Measurements from ENCODE around the gene CDC25B. TPM values are rescaled to one million over a fixed set of nuclear protein-coding genes. Genes with fewer than 3 reads are reported as not detected.
A peak's percentile ranks its signal among the peaks of the same experiment; 100 is the strongest.

The CDC25B gene
- polyA plus RNA-seq, 1 experiment = 58.9 TPM

DNA sequence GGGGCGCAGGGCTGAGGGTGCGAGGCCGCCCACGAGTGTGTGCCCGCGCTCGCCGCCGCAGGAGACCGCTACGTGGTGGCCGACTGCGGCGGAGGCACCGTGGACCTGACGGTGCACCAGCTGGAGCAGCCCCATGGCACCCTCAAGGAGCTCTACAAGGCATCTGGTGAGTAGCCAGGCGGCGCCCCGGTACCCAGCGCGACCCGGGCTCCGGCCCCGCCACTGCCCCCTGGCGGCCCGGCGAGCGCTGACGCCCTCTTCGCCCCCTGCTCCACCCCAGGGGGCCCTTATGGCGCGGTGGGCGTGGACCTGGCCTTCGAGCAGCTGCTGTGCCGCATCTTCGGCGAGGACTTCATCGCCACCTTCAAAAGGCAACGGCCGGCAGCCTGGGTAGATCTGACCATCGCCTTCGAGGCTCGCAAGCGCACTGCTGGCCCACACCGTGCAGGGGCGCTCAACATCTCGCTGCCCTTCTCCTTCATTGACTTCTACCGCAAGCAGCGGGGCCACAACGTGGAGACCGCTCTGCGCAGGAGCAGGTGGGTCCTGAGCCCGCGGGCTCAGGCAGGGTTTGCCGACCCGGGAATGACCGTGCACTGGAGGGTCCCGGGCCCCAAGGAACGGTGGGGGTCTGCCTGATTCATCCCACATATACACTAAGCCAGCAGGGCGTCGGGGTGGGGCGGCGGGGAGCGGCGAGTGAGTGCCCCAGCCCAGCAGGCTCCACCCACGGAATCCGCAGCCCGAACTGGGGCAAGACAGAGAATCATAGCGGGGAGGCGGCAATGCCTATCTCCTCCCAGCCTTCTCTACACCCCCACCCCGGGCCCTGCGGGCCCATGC is 46.2 kb upstream of the CDC25B start:
- Histone ChIP-seq H3K27me3 (ENCODE audit: control insufficient read depth, insufficient read depth, low read length) (no peaks in the 10 kb centered on the region), H3K9me3 (ENCODE audit: control insufficient read depth, insufficient read depth, low read length) (peaks cover 11% of the 10 kb centered on the region; the same call in 1 of the 2 replicates), H3K27ac (ENCODE audit: low read depth, low read length) (no peak overlapping the region), H3K4me3 (ENCODE audit: low read depth, low read length) (no peak overlapping the region)
- no peak for DNase-seq (ENCODE audit: low read depth, low spot score)
- TF ChIP-seq, protein P1, sequence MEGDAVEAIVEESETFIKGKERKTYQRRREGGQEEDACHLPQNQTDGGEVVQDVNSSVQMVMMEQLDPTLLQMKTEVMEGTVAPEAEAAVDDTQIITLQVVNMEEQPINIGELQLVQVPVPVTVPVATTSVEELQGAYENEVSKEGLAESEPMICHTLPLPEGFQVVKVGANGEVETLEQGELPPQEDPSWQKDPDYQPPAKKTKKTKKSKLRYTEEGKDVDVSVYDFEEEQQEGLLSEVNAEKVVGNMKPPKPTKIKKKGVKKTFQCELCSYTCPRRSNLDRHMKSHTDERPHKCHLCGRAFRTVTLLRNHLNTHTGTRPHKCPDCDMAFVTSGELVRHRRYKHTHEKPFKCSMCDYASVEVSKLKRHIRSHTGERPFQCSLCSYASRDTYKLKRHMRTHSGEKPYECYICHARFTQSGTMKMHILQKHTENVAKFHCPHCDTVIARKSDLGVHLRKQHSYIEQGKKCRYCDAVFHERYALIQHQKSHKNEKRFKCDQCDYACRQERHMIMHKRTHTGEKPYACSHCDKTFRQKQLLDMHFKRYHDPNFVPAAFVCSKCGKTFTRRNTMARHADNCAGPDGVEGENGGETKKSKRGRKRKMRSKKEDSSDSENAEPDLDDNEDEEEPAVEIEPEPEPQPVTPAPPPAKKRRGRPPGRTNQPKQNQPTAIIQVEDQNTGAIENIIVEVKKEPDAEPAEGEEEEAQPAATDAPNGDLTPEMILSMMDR (IDR thresholded peaks at IDR 0.05; ENCODE audit: low read depth, low read length) = peak; percentile 22
- POLR2A ChIA-PET = no interaction called here
- CTCF ChIA-PET = interaction anchor here (0.6 to 1.6 kb wide), 5 partner anchors 11 to 72 kb away, joined by 3 to 5 read pairs (median 4); partner anchors contain the start of gene AP5S1

- Histone ChIP-seq H3K9me3 (ENCODE audit: control insufficient read depth, insufficient read depth, low read length) (peaks cover 4% of the 10 kb centered on the region; the same call in 1 of the 2 replicates), H3K4me3 (ENCODE audit: low read depth, low read length) (no peak overlapping the region), H3K27me3 (ENCODE audit: control insufficient read depth, insufficient read depth, low read length) (no peaks in the 10 kb centered on the region), H3K27ac (ENCODE audit: low read depth, low read length) (no peak overlapping the region)
- ChIA-PET POLR2A (no interaction called here), CTCF (interaction anchor here (0.9 to 1.6 kb wide), 7 partner anchors 14 to 104 kb away, joined by 3 to 5 read pairs (median 4); no protein-coding TSS in a partner anchor)
- TF ChIP-seq, protein P1 (IDR thresholded peaks at IDR 0.05; ENCODE audit: low read depth, low read length) = no peak
- DNase-seq (ENCODE audit: low read depth, low spot score) = no peak
Observed at GRCh38 chr20:3751305-3751674, 44.8 kb upstream of the CDC25B start.

DNA sequence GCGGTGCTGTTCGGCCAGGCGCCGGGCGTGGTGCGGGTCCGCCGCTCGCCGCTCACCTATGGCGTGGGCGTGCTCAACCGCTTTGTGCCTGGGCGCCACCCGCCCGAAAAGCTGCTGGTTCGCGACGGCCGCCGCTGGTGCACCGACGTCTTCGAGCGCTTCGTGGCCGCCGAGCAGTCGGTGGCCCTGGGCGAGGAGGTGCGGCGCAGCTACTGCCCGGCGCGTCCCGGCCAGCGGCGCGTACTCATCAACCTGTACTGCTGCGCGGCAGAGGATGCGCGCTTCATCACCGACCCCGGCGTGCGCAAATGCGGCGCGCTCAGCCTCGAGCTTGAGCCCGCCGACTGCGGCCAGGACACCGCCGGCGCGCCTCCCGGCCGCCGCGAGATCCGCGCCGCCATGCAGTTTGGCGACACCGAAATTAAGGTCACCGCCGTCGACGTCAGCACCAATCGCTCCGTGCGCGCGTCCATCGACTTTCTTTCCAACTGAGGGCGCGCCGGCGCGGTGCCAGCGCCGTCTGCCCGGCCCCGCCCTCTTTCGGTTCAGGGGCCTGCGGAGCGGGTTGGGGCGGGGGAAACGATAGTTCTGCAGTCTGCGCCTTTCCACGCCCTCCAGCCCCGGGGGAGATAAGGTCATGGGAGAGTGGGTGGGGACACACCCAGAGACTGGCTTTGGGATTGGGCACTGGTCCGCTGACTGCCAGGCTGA is 44.3 kb upstream of the CDC25B start:
- Histone ChIP-seq H3K4me3 (ENCODE audit: low read depth, low read length) (no peak overlapping the region), H3K9me3 (ENCODE audit: control insufficient read depth, insufficient read depth, low read length) (peaks cover 4% of the 10 kb centered on the region; the same call in 1 of the 2 replicates), H3K27me3 (ENCODE audit: control insufficient read depth, insufficient read depth, low read length) (no peaks in the 10 kb centered on the region), H3K27ac (ENCODE audit: low read depth, low read length) (no peak overlapping the region)
- TF ChIP-seq, protein P1 (IDR thresholded peaks at IDR 0.05; ENCODE audit: low read depth, low read length) = no peak
- ChIA-PET POLR2A (interaction anchor here (1.4 kb wide), 1 partner anchor 16 kb away, joined by 3 read pairs; the partner anchor contains the start of gene ADISSP), CTCF (interaction anchor here (1.0 to 1.5 kb wide), 8 partner anchors 10 to 104 kb away, joined by 3 to 7 read pairs (median 4); no protein-coding TSS in a partner anchor)
- no peak for DNase-seq (ENCODE audit: low read depth, low spot score)

DNA sequence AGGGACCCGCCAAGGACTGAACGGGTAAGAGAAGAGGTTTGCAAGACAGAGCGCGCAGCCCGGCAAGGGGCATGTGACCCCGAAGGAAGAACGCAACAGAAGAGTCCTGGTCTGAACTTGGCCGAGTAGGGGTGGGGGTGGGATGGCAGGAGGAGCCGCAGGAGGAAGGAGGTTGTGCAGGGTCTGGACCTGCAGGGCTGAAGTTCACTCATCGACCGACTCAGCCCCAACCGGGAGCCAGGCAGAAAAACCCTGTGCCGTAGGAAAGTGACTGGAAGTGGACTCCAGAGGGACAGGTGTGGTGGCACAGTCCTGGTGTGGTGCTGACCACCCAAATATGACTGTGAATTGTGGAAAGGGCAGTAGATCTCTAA is 43.7 kb upstream of the CDC25B start:
- Histone ChIP-seq H3K9me3 (ENCODE audit: control insufficient read depth, insufficient read depth, low read length) (peaks cover 4% of the 10 kb centered on the region; the same call in 1 of the 2 replicates), H3K27ac (ENCODE audit: low read depth, low read length) (no peak overlapping the region), H3K27me3 (ENCODE audit: control insufficient read depth, insufficient read depth, low read length) (no peaks in the 10 kb centered on the region), H3K4me3 (ENCODE audit: low read depth, low read length) (no peak overlapping the region)
- no peak for DNase-seq (ENCODE audit: low read depth, low spot score)
- TF ChIP-seq, protein P1 (IDR thresholded peaks at IDR 0.05; ENCODE audit: low read depth, low read length) = no peak
- ChIA-PET POLR2A (interaction anchor here (0.5 to 1.4 kb wide), 2 partner anchors 15 to 93 kb away, joined by 3 to 11 read pairs; partner anchors contain the start of gene ADISSP), CTCF (interaction anchor here (0.6 to 1.5 kb wide), 12 partner anchors 9 to 106 kb away, joined by 3 to 7 read pairs (median 3); no protein-coding TSS in a partner anchor)
